NCI-H510A treated with DMSO at 0.1 percent for 48 hours (cell line): ENCODE data around the gene NCKAP5L.
"Not testable (repeated sequence)": the region's sequence is repeated elsewhere in the genome, so short reads cannot be mapped to it uniquely, and the experiment has no call there.

Experiments
- DNase-seq: peaks from one replicate; lab custom pipeline; 2025; lab: John Stamatoyannopoulos, UW

Gene NCKAP5L

GRCh38 chr12:49800421-49801140, 27.6 kb downstream of the NCKAP5L start:
- no peak for DNase-seq

- no peak for DNase-seq
These were observed 29.3 kb downstream of the NCKAP5L start for GRCh38 chr12:49798934-49799333.

- DNase-seq: no peak
These were observed 30.0 kb downstream of the NCKAP5L start for GRCh38 chr12:49798248-49798647.

GRCh38 chr12:49797449-49797776, 30.8 kb downstream of the NCKAP5L start:
- DNase-seq: no peak

GRCh38 chr12:49796606-49797448, 31.4 kb downstream of the NCKAP5L start:
- DNase-seq: no peak

- DNase-seq: no peak
These were observed 32.1 kb downstream of the NCKAP5L start for GRCh38 chr12:49796155-49796554.

- no peak for DNase-seq
These were observed 32.5 kb downstream of the NCKAP5L start for GRCh38 chr12:49795654-49796105.

GRCh38 chr12:49794811-49795653, 33.2 kb downstream of the NCKAP5L start:
- no peak for DNase-seq

- DNase-seq: no peak
These were observed 34.2 kb downstream of the NCKAP5L start for GRCh38 chr12:49794021-49794420.

GRCh38 chr12:49793620-49794019, 34.6 kb downstream of the NCKAP5L start:
- no peak for DNase-seq

GRCh38 chr12:49792976-49793580, 35.1 kb downstream of the NCKAP5L start:
- DNase-seq: no peak

GRCh38 chr12:49792181-49792970, 35.8 kb downstream of the NCKAP5L start:
- no peak for DNase-seq

GRCh38 chr12:49791700-49792099, 36.5 kb downstream of the NCKAP5L start:
- no peak for DNase-seq

GRCh38 chr12:49790741-49791555, 37.3 kb downstream of the NCKAP5L start:
- DNase-seq: no peak

GRCh38 chr12:49789992-49790391, 38.2 kb downstream of the NCKAP5L start:
- no peak for DNase-seq

- DNase-seq: no peak
These were observed 40.5 kb downstream of the NCKAP5L start for GRCh38 chr12:49787672-49788071.

- no peak for DNase-seq
These were observed 43.3 kb downstream of the NCKAP5L start for GRCh38 chr12:49784756-49785409.

GRCh38 chr12:49783917-49784676, 44.1 kb downstream of the NCKAP5L start:
- no peak for DNase-seq

- DNase-seq: not testable (repeated sequence)
These were observed 47.3 kb downstream of the NCKAP5L start for GRCh38 chr12:49780914-49781313.
